ENCODE results near the gene TEN1. TPM values are rescaled to one million over a fixed set of nuclear protein-coding genes. Genes with fewer than 3 reads are reported as not detected.

Gene TEN1
- total and polyA plus RNA-seq, 9 of the 15 experiments (the other 6 are each of a cell fraction or from before 2014, with no cell fraction given) = 1.3 to 25.7 (median 10.1) TPM

- TF ChIP-seq SLC30A9 (CRISPR knock-in tag; IDR thresholded peaks at IDR 0.05) (no peak), TCFL5 (CRISPR knock-in tag; conservative IDR thresholded peaks at IDR 0.05) (no peak), USF1 (CRISPR knock-in tag; IDR thresholded peaks at IDR 0.05) (peak; percentile 43; the same call in 1 of the 2 replicates), MAFF (IDR thresholded peaks at IDR 0.05; ENCODE audit: low read length) (no peak), GTF2F1 (IDR thresholded peaks at IDR 0.05; ENCODE audit: low read depth, low read length) (peak; percentile 87), HNRNPL (IDR thresholded peaks at IDR 0.05; ENCODE audit: low read depth, low read length) (peak; percentile 72), MCM2 (IDR thresholded peaks at IDR 0.05; ENCODE audit: low read depth) (no peak), CREB5 (CRISPR knock-in tag; IDR thresholded peaks at IDR 0.05) (no peak), SMARCB1 (IDR thresholded peaks at IDR 0.05; ENCODE audit: insufficient read length, low read depth) (no peak), CREB3 (tag; conservative IDR thresholded peaks at IDR 0.05; ENCODE audit: low read depth) (no peak), POU5F1 (IDR thresholded peaks at IDR 0.05; ENCODE audit: borderline replicate concordance, low read depth, low read length, partially characterized antibody) (no peak), USF2 (CRISPR knock-in tag; IDR thresholded peaks at IDR 0.05) (no peak), ZKSCAN8 (CRISPR knock-in tag; IDR thresholded peaks at IDR 0.05) (no peak), ZNF24 (IDR thresholded peaks at IDR 0.05) (no peak), PRPF4 (IDR thresholded peaks at IDR 0.05; ENCODE audit: insufficient read depth, low read depth, low read length, poor library complexity, severe bottlenecking) (no peak), PYGO2 (tag; IDR thresholded peaks at IDR 0.05) (no peak), FIP1L1 (IDR thresholded peaks at IDR 0.05; ENCODE audit: low read depth, low read length, poor library complexity, severe bottlenecking) (peak; percentile 95), ZC3H8 (IDR thresholded peaks at IDR 0.05) (no peak), POLR2AphosphoS5 (IDR thresholded peaks at IDR 0.05; ENCODE audit: control insufficient read depth, insufficient read depth, low read depth, low read length) (peak; percentile 96), CREBBP (IDR thresholded peaks at IDR 0.05; ENCODE audit: low read depth, low read length) (no peak), NR4A1 (CRISPR knock-in tag; IDR thresholded peaks at IDR 0.05) (no peak), NR4A1 (tag; IDR thresholded peaks at IDR 0.05) (no peak), POLR2AphosphoS2 (IDR thresholded peaks at IDR 0.05; ENCODE audit: low read length) (peak; percentile 84; the same call in 1 of the 2 replicates), PCBP1 (IDR thresholded peaks at IDR 0.05; ENCODE audit: low read depth, low read length, poor library complexity, severe bottlenecking) (no peak), SAFB2 (IDR thresholded peaks at IDR 0.05; ENCODE audit: borderline replicate concordance, low read depth, low read length, severe bottlenecking) (no peak), ZNF445 (CRISPR knock-in tag; IDR thresholded peaks at IDR 0.05; ENCODE audit: low read depth) (no peak)
Observed at GRCh38 chr17:75940727-75941441, 38.2 kb upstream of the TEN1 start, which contains the start of gene FBF1 (continued).
